PFSK-1 (cell line): ENCODE measurements around the gene FAHD2A.

Experiments
- POLR2AphosphoS5 ChIP-seq: IDR thresholded peaks from 2 replicates; pipeline ENCODE4 v1.6.1; 2012; ENCODE audit warnings: low read depth, mild to moderate bottlenecking, control low read depth, low read length, moderate library complexity
- SIN3A ChIP-seq: IDR thresholded peaks from 2 replicates; pipeline ENCODE4 v1.6.1; 2012; ENCODE audit warnings: mild to moderate bottlenecking, low read length, moderate library complexity, borderline replicate concordance; ENCODE audit not compliant: insufficient read depth

DNA sequence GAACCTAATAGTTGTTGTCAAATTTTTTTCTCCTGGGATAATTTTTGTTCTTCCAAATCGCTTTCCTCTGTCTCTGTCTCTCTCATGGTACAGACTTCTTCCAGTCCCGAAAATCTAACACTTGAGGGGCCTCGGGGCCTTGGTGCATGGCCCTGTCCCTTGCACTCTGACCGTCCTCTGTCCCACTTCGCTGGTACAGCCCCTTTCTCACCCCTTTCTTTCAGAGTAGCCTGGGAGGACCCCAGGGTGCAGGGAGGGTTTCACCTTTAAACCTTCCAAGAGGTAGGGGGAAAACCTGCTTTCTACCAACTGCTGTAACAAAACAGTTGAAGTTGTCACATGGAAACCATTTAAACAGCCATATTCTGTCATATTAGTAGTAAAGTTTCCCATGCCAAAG, 22.2 kb upstream of the FAHD2A start:
- TF ChIP-seq SIN3A = no peak
- no peak for TF ChIP-seq POLR2AphosphoS5
